ENCODE results near the gene BBS12.

BBS12 gene

DNA sequence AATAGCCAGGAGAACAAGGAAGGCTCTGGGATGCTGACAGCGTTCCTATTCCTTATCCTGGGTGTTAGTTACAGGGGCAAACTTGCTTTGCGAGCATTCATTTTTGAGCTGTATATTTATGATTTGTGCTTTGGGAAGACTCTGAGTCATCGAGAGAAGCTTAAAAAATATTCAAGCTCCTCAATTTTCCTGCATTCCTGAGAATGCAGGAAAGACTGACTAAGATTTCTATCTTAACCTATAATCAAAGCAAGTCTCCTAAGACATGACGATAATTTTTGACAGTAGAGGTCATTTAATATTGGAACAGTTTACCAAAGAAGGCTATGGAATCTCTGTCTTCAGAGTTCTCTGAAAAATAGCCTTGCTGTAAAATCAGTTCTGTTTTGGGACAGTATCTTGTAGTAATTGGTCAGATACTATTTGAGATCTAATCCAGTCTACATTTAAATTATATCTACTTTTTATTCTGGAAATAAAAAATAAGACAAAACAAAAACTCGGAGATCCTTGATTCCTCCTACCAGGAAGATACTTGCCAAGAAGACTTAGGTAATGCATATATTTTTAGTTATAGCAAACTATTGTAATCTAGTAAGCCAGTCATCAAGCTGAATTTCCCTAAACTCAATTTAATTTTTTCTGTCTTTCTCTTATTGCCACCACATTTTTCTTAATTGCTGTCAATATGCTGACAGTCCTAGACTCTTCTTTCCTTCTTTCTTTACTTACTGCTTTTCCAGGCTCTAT, 31.7 kb downstream of the BBS12 start:
- H3K4me2 ChIP-seq (ENCODE audit: low read depth, low read length, poor library complexity, severe bottlenecking): no peak overlapping the region
- H3K9me3 ChIP-seq (ENCODE audit: insufficient read depth, low read length): no peaks in the 10 kb centered on the region
- H3K27me3 ChIP-seq (ENCODE audit: low read length): no peaks in the 10 kb centered on the region
- H3K9ac ChIP-seq (ENCODE audit: low read length): no peak overlapping the region
- H3K4me3 ChIP-seq (ENCODE audit: insufficient read depth, low read length, poor library complexity, severe bottlenecking): no peak overlapping the region
- H4K20me1 ChIP-seq (ENCODE audit: low read depth, low read length): no peaks in the 10 kb centered on the region
- no peak overlapping the region for H2AFZ ChIP-seq (ENCODE audit: low read depth, low read length, severe bottlenecking)
- no peak overlapping the region for H3K27ac ChIP-seq (ENCODE audit: low read depth, low read length)
- H3K9me2 ChIP-seq (replicated peaks; ENCODE audit: insufficient read depth, low read length): no peaks in the 10 kb centered on the region
- no peaks in the 10 kb centered on the region for H3K79me2 ChIP-seq (ENCODE audit: insufficient read depth, low read length)
- TF ChIP-seq, protein P1, sequence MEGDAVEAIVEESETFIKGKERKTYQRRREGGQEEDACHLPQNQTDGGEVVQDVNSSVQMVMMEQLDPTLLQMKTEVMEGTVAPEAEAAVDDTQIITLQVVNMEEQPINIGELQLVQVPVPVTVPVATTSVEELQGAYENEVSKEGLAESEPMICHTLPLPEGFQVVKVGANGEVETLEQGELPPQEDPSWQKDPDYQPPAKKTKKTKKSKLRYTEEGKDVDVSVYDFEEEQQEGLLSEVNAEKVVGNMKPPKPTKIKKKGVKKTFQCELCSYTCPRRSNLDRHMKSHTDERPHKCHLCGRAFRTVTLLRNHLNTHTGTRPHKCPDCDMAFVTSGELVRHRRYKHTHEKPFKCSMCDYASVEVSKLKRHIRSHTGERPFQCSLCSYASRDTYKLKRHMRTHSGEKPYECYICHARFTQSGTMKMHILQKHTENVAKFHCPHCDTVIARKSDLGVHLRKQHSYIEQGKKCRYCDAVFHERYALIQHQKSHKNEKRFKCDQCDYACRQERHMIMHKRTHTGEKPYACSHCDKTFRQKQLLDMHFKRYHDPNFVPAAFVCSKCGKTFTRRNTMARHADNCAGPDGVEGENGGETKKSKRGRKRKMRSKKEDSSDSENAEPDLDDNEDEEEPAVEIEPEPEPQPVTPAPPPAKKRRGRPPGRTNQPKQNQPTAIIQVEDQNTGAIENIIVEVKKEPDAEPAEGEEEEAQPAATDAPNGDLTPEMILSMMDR (IDR thresholded peaks at IDR 0.05; ENCODE audit: insufficient read depth, low read length, poor library complexity, severe bottlenecking): no peak
- no peak for TF ChIP-seq EZH2phosphoT487 (conservative IDR thresholded peaks at IDR 0.05; ENCODE audit: low read length)
- H3F3A ChIP-seq (ENCODE audit: insufficient read depth): no peaks in the 10 kb centered on the region
- no peaks in the 10 kb centered on the region for H3K36me3 ChIP-seq (ENCODE audit: low read length)

DNA sequence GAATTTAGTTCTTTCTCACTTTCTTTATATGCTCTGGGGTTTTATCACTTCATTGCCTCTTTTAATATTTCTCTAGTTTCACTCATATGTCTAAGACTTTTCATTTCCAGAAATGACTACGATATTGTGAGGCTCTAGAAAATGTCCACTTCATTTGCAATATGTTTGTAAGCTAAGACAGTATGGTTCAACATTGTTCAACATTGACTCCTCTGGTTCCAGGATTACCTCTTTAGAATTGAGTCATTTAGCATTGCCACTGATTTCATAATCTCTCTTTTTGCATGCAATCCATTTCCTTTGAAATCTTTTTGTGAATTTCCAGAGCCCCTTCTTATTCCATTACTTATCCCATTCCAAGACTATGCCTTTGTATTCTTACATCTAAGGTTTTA, 32.3 kb downstream of the BBS12 start:
- Histone ChIP-seq H3K4me2 (ENCODE audit: low read depth, low read length, poor library complexity, severe bottlenecking) (no peak overlapping the region), H2AFZ (ENCODE audit: low read depth, low read length, severe bottlenecking) (no peak overlapping the region), H3K36me3 (ENCODE audit: low read length) (no peaks in the 10 kb centered on the region), H3K79me2 (ENCODE audit: insufficient read depth, low read length) (no peaks in the 10 kb centered on the region), H4K20me1 (ENCODE audit: low read depth, low read length) (no peaks in the 10 kb centered on the region), H3K27ac (ENCODE audit: low read depth, low read length) (no peak overlapping the region), H3F3A (ENCODE audit: insufficient read depth) (no peaks in the 10 kb centered on the region), H3K9ac (ENCODE audit: low read length) (no peak overlapping the region), H3K9me3 (ENCODE audit: insufficient read depth, low read length) (no peaks in the 10 kb centered on the region), H3K9me2 (replicated peaks; ENCODE audit: insufficient read depth, low read length) (no peaks in the 10 kb centered on the region), H3K4me3 (ENCODE audit: insufficient read depth, low read length, poor library complexity, severe bottlenecking) (no peak overlapping the region), H3K27me3 (ENCODE audit: low read length) (no peaks in the 10 kb centered on the region)
- no peak for TF ChIP-seq EZH2phosphoT487 (conservative IDR thresholded peaks at IDR 0.05; ENCODE audit: low read length)
- TF ChIP-seq, protein P1 (IDR thresholded peaks at IDR 0.05; ENCODE audit: insufficient read depth, low read length, poor library complexity, severe bottlenecking): no peak

DNA sequence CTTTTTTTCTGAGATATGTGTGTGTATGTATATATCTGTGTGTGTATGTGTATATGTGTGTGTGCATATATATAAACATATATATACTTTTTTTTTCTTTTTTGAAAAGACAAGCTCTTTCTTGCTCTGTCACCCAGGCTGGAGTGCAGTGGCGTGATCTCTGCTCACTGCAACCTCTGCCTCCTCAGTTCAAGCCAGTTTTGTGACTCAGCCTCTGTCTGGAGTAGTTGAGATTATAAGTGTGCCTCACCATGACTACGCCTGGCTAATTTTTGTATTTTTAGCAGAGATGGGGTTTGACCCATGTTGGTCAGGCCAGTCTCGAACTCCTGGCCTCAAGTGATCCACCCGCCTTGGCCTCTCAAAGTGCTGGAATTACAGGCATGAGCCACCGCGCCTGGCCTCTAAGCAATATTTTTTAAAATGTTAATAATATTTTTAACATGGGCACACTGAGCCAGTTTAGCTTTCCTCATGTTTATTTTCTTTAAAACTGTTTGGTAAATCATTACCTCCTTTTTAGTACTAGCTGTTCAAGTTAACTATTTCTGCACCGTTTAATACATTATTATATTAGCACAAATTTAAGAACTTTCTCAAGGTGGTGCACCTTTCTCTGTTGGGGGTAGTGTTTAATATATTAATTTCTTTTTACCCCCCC, 33.3 kb downstream of the BBS12 start:
- Histone ChIP-seq H2AFZ (ENCODE audit: low read depth, low read length, severe bottlenecking) (no peak overlapping the region), H3K79me2 (ENCODE audit: insufficient read depth, low read length) (no peaks in the 10 kb centered on the region), H3F3A (ENCODE audit: insufficient read depth) (no peaks in the 10 kb centered on the region), H3K9ac (ENCODE audit: low read length) (no peak overlapping the region), H3K4me3 (ENCODE audit: insufficient read depth, low read length, poor library complexity, severe bottlenecking) (no peak overlapping the region), H3K36me3 (ENCODE audit: low read length) (no peaks in the 10 kb centered on the region), H3K9me2 (replicated peaks; ENCODE audit: insufficient read depth, low read length) (no peaks in the 10 kb centered on the region), H3K4me2 (ENCODE audit: low read depth, low read length, poor library complexity, severe bottlenecking) (no peak overlapping the region), H4K20me1 (ENCODE audit: low read depth, low read length) (no peaks in the 10 kb centered on the region), H3K9me3 (ENCODE audit: insufficient read depth, low read length) (no peaks in the 10 kb centered on the region), H3K27me3 (ENCODE audit: low read length) (no peaks in the 10 kb centered on the region), H3K27ac (ENCODE audit: low read depth, low read length) (no peak overlapping the region)
- TF ChIP-seq EZH2phosphoT487 (conservative IDR thresholded peaks at IDR 0.05; ENCODE audit: low read length): no peak
- TF ChIP-seq, protein P1 (IDR thresholded peaks at IDR 0.05; ENCODE audit: insufficient read depth, low read length, poor library complexity, severe bottlenecking): no peak

Measured in SU-DHL-6 (cell line).